GM21825 (cell line): ENCODE data around the gene DPT.

ENCODE experiments used
- ATAC-seq: cut with Tn5 transposase; IDR thresholded peaks from one replicate; pipeline ENCODE4 v1.9.1; 2021; ENCODE audit warnings: mild to moderate bottlenecking, moderate library complexity; ENCODE audit not compliant: unreplicated experiment

DPT gene

GRCh38 chr1:168672278-168672677 lies 56.7 kb downstream of the DPT start:
- ATAC-seq, result no peak

GRCh38 chr1:168671782-168672181 lies 57.2 kb downstream of the DPT start:
- ATAC-seq, result no peak

DNA sequence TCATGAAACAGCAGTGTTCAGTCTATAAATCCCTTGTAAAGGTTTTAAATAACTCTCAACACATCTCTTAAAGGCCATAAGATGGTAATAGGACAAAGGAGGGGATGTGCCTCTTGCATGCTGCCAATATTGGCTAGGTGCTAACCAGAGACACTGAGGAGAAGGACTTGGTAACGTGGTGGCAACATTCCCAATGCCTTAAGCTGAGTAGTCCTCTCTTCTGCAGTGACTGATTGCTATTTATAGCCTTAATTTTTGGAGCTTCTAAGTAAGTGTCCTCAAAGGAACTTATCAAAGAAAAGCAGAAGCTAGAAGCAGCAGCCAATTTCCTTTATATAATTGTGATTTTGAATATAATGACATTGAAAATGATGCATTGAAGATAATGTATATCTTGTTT lies 63.0 kb downstream of the DPT start:
- ATAC-seq, result no peak

- no peak for ATAC-seq
These were observed 64.8 kb downstream of the DPT start for GRCh38 chr1:168664069-168664834.

DNA sequence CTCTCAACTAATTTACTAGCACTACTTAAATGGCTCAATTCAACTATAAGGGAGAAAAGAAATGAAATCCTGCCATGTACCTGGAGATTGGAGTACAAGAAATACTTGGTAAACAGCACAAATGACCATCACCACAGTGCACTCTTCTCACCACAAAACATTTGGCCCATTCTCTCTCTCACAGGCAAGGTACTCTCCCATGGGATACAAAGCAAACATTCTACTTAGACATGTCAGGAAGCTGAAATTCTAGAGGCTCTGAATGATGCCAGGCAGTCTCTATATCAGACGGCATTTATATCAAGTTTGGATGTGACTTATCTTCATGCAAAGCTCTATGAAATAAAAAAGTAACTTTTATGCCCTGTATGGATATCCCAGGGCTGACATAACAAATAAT lies 72.5 kb downstream of the DPT start:
- ATAC-seq, result no peak

GRCh38 chr1:168654198-168654915 lies 74.6 kb downstream of the DPT start:
- no peak for ATAC-seq

DNA sequence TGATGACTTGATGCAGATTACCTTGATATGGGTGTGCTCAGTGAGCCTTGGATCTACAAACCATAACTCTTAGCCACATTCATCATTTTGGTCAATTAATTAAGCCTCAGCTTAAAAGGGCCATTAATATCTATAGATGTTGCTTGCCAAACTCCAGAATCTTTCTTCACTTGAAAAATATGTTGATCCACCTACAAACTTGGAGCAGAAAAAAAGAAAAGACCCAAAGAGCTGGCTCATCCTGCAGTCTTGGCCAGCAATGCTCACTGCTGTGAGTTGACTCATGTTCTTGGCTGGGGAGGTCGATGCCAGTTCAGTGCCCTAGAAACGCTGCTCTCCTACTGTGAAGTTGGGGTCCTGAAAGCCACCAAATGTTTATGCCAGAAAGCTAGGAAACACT lies 75.4 kb downstream of the DPT start:
- ATAC-seq, result no peak

- no peak for ATAC-seq
These were observed 83.3 kb downstream of the DPT start for GRCh38 chr1:168645721-168646120.
